ENCODE data around the gene CEP41.

DNA sequence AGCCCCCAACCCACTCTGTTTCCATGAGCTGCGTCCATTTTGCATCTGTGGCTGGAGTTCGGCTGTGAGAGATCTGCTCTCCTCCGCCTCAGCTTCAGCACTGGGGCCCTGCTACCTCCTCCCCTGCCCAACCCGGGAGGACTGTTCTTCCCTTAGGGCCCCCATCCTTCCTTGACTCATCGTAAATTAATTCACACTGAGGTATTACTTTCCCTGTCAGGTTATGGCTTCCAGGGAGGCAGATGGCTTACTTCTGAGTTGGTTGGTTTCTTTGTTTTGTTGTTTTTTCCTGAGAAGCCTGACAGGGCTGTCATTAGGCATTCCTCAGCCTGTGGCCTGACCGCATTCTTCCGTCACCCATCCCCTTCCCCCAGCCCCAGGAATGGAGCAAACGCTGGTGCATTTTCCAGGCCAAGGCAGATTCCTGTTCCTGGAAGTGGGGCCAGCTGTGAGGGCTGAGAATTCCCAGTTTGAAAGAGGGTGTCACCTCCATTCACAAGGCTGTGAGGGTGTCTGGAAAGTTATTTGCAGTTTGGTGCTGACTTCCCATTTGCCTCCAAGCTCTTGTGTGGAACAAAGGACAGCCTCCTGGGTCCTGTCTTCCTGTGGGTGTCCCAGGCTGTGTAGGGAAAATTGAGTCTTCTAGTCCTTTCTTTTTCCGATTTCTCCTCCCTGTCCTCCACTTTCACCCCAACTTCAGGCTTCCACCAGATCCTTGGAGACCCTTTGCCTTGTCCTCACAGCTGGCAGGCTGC, 84.5 kb downstream of the CEP41 start:
- TF ChIP-seq, protein P1, sequence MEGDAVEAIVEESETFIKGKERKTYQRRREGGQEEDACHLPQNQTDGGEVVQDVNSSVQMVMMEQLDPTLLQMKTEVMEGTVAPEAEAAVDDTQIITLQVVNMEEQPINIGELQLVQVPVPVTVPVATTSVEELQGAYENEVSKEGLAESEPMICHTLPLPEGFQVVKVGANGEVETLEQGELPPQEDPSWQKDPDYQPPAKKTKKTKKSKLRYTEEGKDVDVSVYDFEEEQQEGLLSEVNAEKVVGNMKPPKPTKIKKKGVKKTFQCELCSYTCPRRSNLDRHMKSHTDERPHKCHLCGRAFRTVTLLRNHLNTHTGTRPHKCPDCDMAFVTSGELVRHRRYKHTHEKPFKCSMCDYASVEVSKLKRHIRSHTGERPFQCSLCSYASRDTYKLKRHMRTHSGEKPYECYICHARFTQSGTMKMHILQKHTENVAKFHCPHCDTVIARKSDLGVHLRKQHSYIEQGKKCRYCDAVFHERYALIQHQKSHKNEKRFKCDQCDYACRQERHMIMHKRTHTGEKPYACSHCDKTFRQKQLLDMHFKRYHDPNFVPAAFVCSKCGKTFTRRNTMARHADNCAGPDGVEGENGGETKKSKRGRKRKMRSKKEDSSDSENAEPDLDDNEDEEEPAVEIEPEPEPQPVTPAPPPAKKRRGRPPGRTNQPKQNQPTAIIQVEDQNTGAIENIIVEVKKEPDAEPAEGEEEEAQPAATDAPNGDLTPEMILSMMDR (IDR thresholded peaks at IDR 0.05; ENCODE audit: insufficient read depth, low read length): no peak
- TF ChIP-seq REST (IDR thresholded peaks at IDR 0.05; ENCODE audit: insufficient replicate concordance, low read depth) (no peak), GABPA (IDR thresholded peaks at IDR 0.05; ENCODE audit: low read depth) (no peak), POLR2AphosphoS5 (IDR thresholded peaks at IDR 0.05; ENCODE audit: low read depth) (no peak)
